MCF 10A (cell line): ENCODE measurements around the gene GRB2. TPM values are rescaled to one million over a fixed set of nuclear protein-coding genes. Genes with fewer than 3 reads are reported as not detected.

Source experiments
- BruUV-seq: library from RNA; stranded (reverse); fragments of 400-500 nt; replicated peaks from 2 replicates; lab custom pipeline; 2021; lab: Mats Ljungman, UMichigan
- CTCF ChIA-PET: fragments of 300-600 bp; sonication (Branson Sonifier 250); formaldehyde crosslinking; extraction: SDS; loops from one replicate; lab custom pipeline; 2021; ENCODE audit warnings: antibody characterized with exemption, inconsistent platforms; lab: Yijun Ruan, JAX
- POLR2A ChIA-PET: fragments of 300-600, 350-650 bp; sonication (Branson Sonifier 250); formaldehyde crosslinking; extraction: SDS; loops from one replicate; lab custom pipeline; 2020; ENCODE audit warnings: antibody characterized with exemption, inconsistent platforms; lab: Yijun Ruan, JAX
- DNase-seq: peaks from one replicate; pipeline ENCODE4 v3.0.0-alpha.2; 2018; ENCODE audit not compliant: unreplicated experiment
- H3K27ac Mint-ChIP-seq: one replicate; pipeline ENCODE4 v1.8.0; 2022; ENCODE audit warnings: mild to moderate bottlenecking, low read depth, mixed read lengths; ENCODE audit not compliant: unreplicated experiment
- H3K27me3 Mint-ChIP-seq: one replicate; pipeline ENCODE4 v1.8.0; 2022; ENCODE audit warnings: mixed read lengths; ENCODE audit not compliant: insufficient read depth, unreplicated experiment
- H3K36me3 Mint-ChIP-seq: one replicate; pipeline ENCODE4 v1.8.0; 2022; ENCODE audit warnings: mild to moderate bottlenecking, moderate library complexity, mixed read lengths; ENCODE audit not compliant: insufficient read depth, unreplicated experiment
- H3K4me1 Mint-ChIP-seq: one replicate; pipeline ENCODE4 v1.8.0; 2022; ENCODE audit warnings: mixed read lengths; ENCODE audit not compliant: insufficient read depth, unreplicated experiment
- H3K4me3 Mint-ChIP-seq: one replicate; pipeline ENCODE4 v1.8.0; 2022; ENCODE audit warnings: mild to moderate bottlenecking, moderate library complexity, mixed read lengths; ENCODE audit not compliant: unreplicated experiment
- H3K9me3 Mint-ChIP-seq: one replicate; pipeline ENCODE4 v1.8.0; 2022; ENCODE audit warnings: mixed read lengths; ENCODE audit not compliant: unreplicated experiment
- intact Hi-C: fragments of 100-400 bp; cut with micrococcal nuclease; formaldehyde crosslinking; loops from 2 replicates; pipeline ENCODE4 v1.14.1; 2022
- total RNA-seq: library from RNA; stranded (reverse); gene quantifications from 2 replicates; pipeline ENCODE4 v1.2.3, GENCODE V29; 2022
- TF ChIP-seq, protein P1 (sequence below): fragments of 200-600 bp; IDR thresholded peaks from one replicate; pipeline ENCODE4 v1.8.0; 2022; ENCODE audit warnings: antibody characterized with exemption, mild to moderate bottlenecking; ENCODE audit not compliant: unreplicated experiment

Gene GRB2
- total RNA-seq, 1 experiment from 2014 or later = 67.1 TPM

DNA sequence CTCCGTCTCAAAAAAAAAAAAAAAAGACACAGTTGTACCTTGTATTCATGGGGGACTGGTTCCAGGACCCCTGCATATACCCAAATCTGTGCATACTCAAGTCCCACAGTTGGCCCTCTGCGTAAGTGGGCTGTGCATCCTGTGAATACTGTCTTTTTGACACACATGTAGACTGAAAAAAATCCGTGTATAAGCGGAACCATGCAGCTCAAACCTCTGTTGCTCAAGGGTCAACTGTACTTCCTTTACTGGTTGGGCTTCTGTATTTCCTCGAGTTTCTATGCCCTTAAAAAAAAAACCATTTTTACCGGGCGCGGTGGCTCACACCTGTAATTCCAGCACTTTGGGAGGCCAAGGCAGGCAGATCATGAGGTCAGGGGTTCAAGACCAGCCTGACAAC is 52.3 kb downstream of the GRB2 start:
- no peak for DNase-seq
- Mint-ChIP-seq H3K4me1 (peaks cover 5% of the 10 kb centered on the region), H3K4me3 (no peak overlapping the region), H3K36me3 (peaks cover 15% of the 10 kb centered on the region), H3K27me3 (no peaks in the 10 kb centered on the region), H3K9me3 (no peaks in the 10 kb centered on the region), H3K27ac (no peak overlapping the region)
- TF ChIP-seq, protein P1, sequence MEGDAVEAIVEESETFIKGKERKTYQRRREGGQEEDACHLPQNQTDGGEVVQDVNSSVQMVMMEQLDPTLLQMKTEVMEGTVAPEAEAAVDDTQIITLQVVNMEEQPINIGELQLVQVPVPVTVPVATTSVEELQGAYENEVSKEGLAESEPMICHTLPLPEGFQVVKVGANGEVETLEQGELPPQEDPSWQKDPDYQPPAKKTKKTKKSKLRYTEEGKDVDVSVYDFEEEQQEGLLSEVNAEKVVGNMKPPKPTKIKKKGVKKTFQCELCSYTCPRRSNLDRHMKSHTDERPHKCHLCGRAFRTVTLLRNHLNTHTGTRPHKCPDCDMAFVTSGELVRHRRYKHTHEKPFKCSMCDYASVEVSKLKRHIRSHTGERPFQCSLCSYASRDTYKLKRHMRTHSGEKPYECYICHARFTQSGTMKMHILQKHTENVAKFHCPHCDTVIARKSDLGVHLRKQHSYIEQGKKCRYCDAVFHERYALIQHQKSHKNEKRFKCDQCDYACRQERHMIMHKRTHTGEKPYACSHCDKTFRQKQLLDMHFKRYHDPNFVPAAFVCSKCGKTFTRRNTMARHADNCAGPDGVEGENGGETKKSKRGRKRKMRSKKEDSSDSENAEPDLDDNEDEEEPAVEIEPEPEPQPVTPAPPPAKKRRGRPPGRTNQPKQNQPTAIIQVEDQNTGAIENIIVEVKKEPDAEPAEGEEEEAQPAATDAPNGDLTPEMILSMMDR = no peak
- intact Hi-C loops = no loop called here
- ChIA-PET POLR2A (interaction anchor here (1.9 kb wide), 1 partner anchor 27 kb away, joined by 6 read pairs; no protein-coding TSS in a partner anchor), CTCF (no interaction called here)
- no TSS peak for BruUV-seq

DNA sequence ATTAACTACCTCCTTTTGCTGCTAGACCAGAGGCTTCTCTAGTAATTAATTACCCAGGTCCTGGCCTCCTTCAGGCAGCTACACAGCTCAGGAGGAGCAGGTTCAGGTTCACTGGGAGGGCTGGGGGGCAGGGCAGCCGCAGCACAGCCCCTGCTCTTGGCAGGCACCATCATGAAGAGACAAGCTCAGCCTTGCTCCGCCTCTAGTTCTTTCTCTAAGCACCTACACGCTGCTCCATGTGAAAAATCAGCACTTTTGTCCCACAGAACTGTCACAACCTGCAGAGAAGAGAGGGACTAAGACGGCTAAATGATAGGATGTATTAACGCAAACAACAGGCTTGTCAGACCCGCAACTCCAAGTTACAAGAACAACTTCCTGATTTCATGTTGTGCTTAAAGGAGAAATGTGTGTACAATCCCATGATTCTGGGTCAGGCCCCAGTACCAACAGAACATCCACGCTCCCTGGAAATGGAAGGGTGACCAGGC is 53.4 kb downstream of the GRB2 start:
- intact Hi-C loops = no loop called here
- Mint-ChIP-seq H3K4me1 (peaks cover 11% of the 10 kb centered on the region), H3K27ac (no peak overlapping the region), H3K27me3 (no peaks in the 10 kb centered on the region), H3K36me3 (peaks cover 14% of the 10 kb centered on the region), H3K9me3 (no peaks in the 10 kb centered on the region), H3K4me3 (no peak overlapping the region)
- POLR2A ChIA-PET = interaction anchor here (0.6 to 0.8 kb wide), 3 partner anchors 54 to 221 kb away, joined by 3 to 5 read pairs (median 3); no protein-coding TSS in a partner anchor
- peak; percentile 12 for DNase-seq
- no TSS peak for BruUV-seq
- CTCF ChIA-PET = interaction anchor here (0.6 to 0.8 kb wide), 3 partner anchors 17 to 153 kb away, joined by 3 to 4 read pairs (median 4); no protein-coding TSS in a partner anchor
- TF ChIP-seq, protein P1 = no peak

DNA sequence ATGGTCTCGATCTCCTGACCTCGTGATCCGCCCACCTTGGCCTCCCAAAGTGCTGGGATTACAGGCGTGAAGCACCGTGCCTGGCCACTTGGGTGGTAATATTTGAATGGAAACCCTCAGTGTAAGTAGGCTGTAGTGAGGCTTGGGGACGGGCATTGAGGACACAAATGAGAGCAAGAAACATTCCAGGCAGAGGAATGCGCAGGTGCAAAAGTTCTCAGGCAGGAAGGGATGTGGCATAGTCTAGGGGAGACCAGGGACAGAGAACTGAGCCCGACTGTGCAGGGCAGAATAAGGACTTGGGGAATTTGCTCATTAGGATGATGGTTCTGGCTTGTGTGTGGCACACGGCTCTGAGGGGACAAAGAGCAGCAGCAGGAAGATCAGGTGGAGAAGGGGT is 54.8 kb downstream of the GRB2 start:
- Mint-ChIP-seq H3K27ac (no peak overlapping the region), H3K4me1 (peaks cover 15% of the 10 kb centered on the region), H3K36me3 (peaks cover 15% of the 10 kb centered on the region), H3K9me3 (no peaks in the 10 kb centered on the region), H3K4me3 (no peak overlapping the region), H3K27me3 (no peaks in the 10 kb centered on the region)
- DNase-seq = no peak
- ChIA-PET POLR2A (interaction anchor here (0.7 to 0.9 kb wide), 2 partner anchors 33 to 1481 kb away, joined by 3 read pairs; no protein-coding TSS in a partner anchor), CTCF (interaction anchor here (0.6 to 0.7 kb wide), 2 partner anchors 18 to 29 kb away, joined by 3 to 4 read pairs; no protein-coding TSS in a partner anchor)
- TF ChIP-seq, protein P1 = no peak
- BruUV-seq = no TSS peak
- intact Hi-C loops = no loop called here

DNA sequence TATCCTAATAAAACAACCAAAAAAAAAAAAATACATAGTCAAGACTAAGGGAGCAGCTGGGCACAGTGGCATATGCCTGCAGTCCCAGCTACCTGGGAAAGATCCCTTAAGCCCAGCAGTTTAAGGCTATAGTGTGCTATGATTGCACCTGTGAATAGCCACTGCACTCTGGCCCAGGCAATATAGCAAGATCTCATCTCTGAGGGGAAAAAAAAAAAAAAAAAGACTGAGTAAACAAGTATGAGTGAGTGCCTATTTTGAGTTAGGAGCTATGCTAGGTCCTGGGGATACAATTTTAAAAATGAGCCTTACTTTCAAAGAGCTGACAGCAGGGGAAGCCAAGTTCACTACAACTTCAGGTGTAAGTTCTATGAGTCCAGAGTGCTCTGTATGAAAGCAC is 55.4 kb downstream of the GRB2 start:
- intact Hi-C loops = no loop called here
- no peak overlapping the region for H3K27ac Mint-ChIP-seq
- BruUV-seq = no TSS peak
- CTCF ChIA-PET = interaction anchor here (0.6 to 0.8 kb wide), 5 partner anchors 18 to 64 kb away, joined by 3 to 4 read pairs (median 3); no protein-coding TSS in a partner anchor
- H3K4me3 Mint-ChIP-seq = no peak overlapping the region
- H3K27me3 Mint-ChIP-seq = no peaks in the 10 kb centered on the region
- TF ChIP-seq, protein P1 = no peak
- DNase-seq = no peak
- POLR2A ChIA-PET = interaction anchor here (0.7 to 2.2 kb wide), 3 partner anchors 10 to 1482 kb away, joined by 3 to 11 read pairs (median 3); no protein-coding TSS in a partner anchor
- H3K36me3 Mint-ChIP-seq = peaks cover 15% of the 10 kb centered on the region
- peaks cover 15% of the 10 kb centered on the region for H3K4me1 Mint-ChIP-seq
- H3K9me3 Mint-ChIP-seq = no peaks in the 10 kb centered on the region
